B cell (primary cell): ENCODE data around the gene FADS6. TPM values are rescaled to one million over a fixed set of nuclear protein-coding genes. Genes with fewer than 3 reads are reported as not detected.
A peak's percentile ranks its signal among the peaks of the same experiment; 100 is the strongest.

Source experiments
- ATAC-seq: fragments of 200-7000 bp; cut with Tn5 transposase; one replicate; pipeline ENCODE4 v1.10.0; 2021; ENCODE audit warnings: low read depth, mild to moderate bottlenecking, moderate number of reproducible peaks, moderate library complexity
- CTCF ChIA-PET: fragments of 350-600 bp; sonication (Branson Sonifier 250); formaldehyde crosslinking; loops from one replicate; lab custom pipeline; 2021; ENCODE audit warnings: antibody characterized with exemption, inconsistent platforms; lab: Charles Lee
- POLR2A ChIA-PET: fragments of 350-600 bp; sonication (Branson Sonifier 250); formaldehyde crosslinking; loops from one replicate; lab custom pipeline; 2021; ENCODE audit warnings: antibody characterized with exemption; lab: Charles Lee
- DNase-seq: peaks from one replicate; pipeline ENCODE4 v3.0.0; 2013
- H2AFZ ChIP-seq: 2 replicates; pipeline ENCODE4 v1.6.1; 2012; ENCODE audit warnings: mild to moderate bottlenecking, low read depth, low read length; ENCODE audit not compliant: insufficient read depth, poor library complexity, severe bottlenecking
- H3K27ac ChIP-seq, 2 donors: 1 replicate in 1 of 2; 2 replicates in 1 of 2; pipeline ENCODE4 v1.5.1; 2012 to 2013; ENCODE audit warnings: low read length in 2 of 2, mild to moderate bottlenecking in 2 of 2, moderate library complexity in 1 of 2
- H3K27me3 ChIP-seq, 4 experiments: fragments of 200-600 bp in 1 of 4; sonication (generic) in 1 of 4; replicated peaks in 1 of 4; 1 replicate in 2 of 4; 2 replicates in 2 of 4; pipeline versions ENCODE4 v1.6.1 to v1.7.0; 2013 to 2016; ENCODE audit warnings: low read length in 3 of 4, mild to moderate bottlenecking in 2 of 4, mixed read lengths in 1 of 4, moderate library complexity in 1 of 4; ENCODE audit not compliant: insufficient read depth in 4 of 4, control insufficient read depth in 3 of 4; ENCODE audit errors: control extremely low read depth in 1 of 4
- H3K36me3 ChIP-seq, 2 experiments: replicated peaks in 1 of 2; 1 replicate in 1 of 2; 2 replicates in 1 of 2; pipeline versions ENCODE4 v1.6.1 to v1.7.1; 2013; ENCODE audit warnings: low read length in 1 of 2; ENCODE audit not compliant: insufficient read depth in 2 of 2, control insufficient read depth in 1 of 2; ENCODE audit errors: control extremely low read depth in 1 of 2, extremely low read depth in 1 of 2
- H3K4me1 ChIP-seq, 2 donors: fragments of 200-600 bp in 1 of 2; sonication (generic) in 1 of 2; 1 replicate in 1 of 2; 2 replicates in 1 of 2; pipeline versions ENCODE4 v1.5.1 to v1.6.1; 2013 to 2017; ENCODE audit warnings: low read length in 2 of 2; ENCODE audit not compliant: control insufficient read depth in 2 of 2, insufficient read depth in 2 of 2
- H3K4me2 ChIP-seq: replicated peaks from 2 replicates; pipeline ENCODE3; 2012; ENCODE audit warnings: mild to moderate bottlenecking, low read depth, low read length; ENCODE audit not compliant: poor library complexity, severe bottlenecking
- H3K4me3 ChIP-seq, 5 experiments: fragments of 200-600 bp in 1 of 5; sonication (generic) in 1 of 5; 1 replicate in 3 of 5; 2 replicates in 2 of 5; pipeline versions ENCODE4 v1.5.1 to v1.7.0; 2011 to 2016; ENCODE audit warnings: low read length in 4 of 5, mild to moderate bottlenecking in 4 of 5, low read depth in 2 of 5, control low read depth in 1 of 5, moderate library complexity in 1 of 5; ENCODE audit not compliant: insufficient read depth in 1 of 5; ENCODE audit errors: control extremely low read depth in 1 of 5, extremely low read depth in 1 of 5
- H3K79me2 ChIP-seq: fragments of 200-600 bp; sonication (generic); one replicate; pipeline ENCODE4 v1.6.0; 2016; ENCODE audit warnings: low read length; ENCODE audit not compliant: control insufficient read depth, insufficient read depth
- H3K9ac ChIP-seq: fragments of 200-600 bp; sonication (generic); 2 replicates; pipeline ENCODE4 v1.6.1; 2017; ENCODE audit warnings: mild to moderate bottlenecking, low read length, moderate library complexity
- H3K9me3 ChIP-seq, 3 donors: one replicate each; pipeline versions ENCODE4 v1.6.1 to v1.7.1; 2013; ENCODE audit warnings: low read length in 2 of 3; ENCODE audit not compliant: control insufficient read depth in 2 of 3, insufficient read depth in 1 of 3; ENCODE audit errors: control extremely low read depth in 1 of 3
- H4K20me1 ChIP-seq: 2 replicates; pipeline ENCODE4 v1.6.0; 2012; ENCODE audit warnings: mild to moderate bottlenecking, low read length; ENCODE audit not compliant: insufficient read depth, control insufficient read depth, poor library complexity, severe bottlenecking
- H3K27ac Mint-ChIP-seq: one replicate; pipeline ENCODE4 v1.8.0; 2021; ENCODE audit warnings: mixed read lengths
- H3K27me3 Mint-ChIP-seq: one replicate; pipeline ENCODE4 v1.8.0; 2021; ENCODE audit warnings: mixed read lengths
- H3K4me1 Mint-ChIP-seq: one replicate; pipeline ENCODE4 v1.8.0; 2021; ENCODE audit warnings: mixed read lengths
- H3K4me3 Mint-ChIP-seq: one replicate; pipeline ENCODE4 v1.8.0; 2021; ENCODE audit warnings: mixed read lengths
- H3K9me3 Mint-ChIP-seq: one replicate; pipeline ENCODE4 v1.8.0; 2022; ENCODE audit warnings: mixed read lengths; ENCODE audit not compliant: insufficient read depth
- EZH2 ChIP-seq: IDR thresholded peaks from 2 replicates; pipeline ENCODE4 v1.6.1; 2012; ENCODE audit warnings: borderline replicate concordance, low read depth, mild to moderate bottlenecking, moderate library complexity, low read length; ENCODE audit not compliant: insufficient read depth, poor library complexity, severe bottlenecking
- WGBS: methylation state at CpG from one replicate; pipeline ENCODE4 v1.1.5; 2013; ENCODE audit warnings: missing lambda C conversion rate; ENCODE audit not compliant: insufficient coverage; 5-methylcytosine and 5-hydroxymethylcytosine counted together
- intact Hi-C: fragments of 100-400 bp; cut with micrococcal nuclease; formaldehyde crosslinking; loops from one replicate; pipeline ENCODE4 v1.10.0; 2022
- polyA plus RNA-seq: library from polyadenylated mRNA; depleted of rRNA; stranded (reverse); fragments of >200 nt; gene quantifications from 2 replicates; pipeline ENCODE4 v1.2.3, GENCODE V29; 2012
- total RNA-seq, 2 donors: library from RNA; stranded (reverse); fragments of 120-200 nt in 1 of 2; gene quantifications; 1 replicate in 1 of 2; 2 replicates in 1 of 2; pipeline versions ENCODE4 v1.2.3 to v1.2.4, GENCODE V29; 2013 to 2022
- TF ChIP-seq, protein P1 (sequence below): fragments of 200-600 bp; IDR thresholded peaks from one replicate; pipeline ENCODE4 v1.8.0; 2022; ENCODE audit warnings: antibody characterized with exemption, mild to moderate bottlenecking

The FADS6 gene
- total and polyA plus RNA-seq, 2 donors (not counting 1 experiment from before 2014, with no cell fraction given): not detected

DNA sequence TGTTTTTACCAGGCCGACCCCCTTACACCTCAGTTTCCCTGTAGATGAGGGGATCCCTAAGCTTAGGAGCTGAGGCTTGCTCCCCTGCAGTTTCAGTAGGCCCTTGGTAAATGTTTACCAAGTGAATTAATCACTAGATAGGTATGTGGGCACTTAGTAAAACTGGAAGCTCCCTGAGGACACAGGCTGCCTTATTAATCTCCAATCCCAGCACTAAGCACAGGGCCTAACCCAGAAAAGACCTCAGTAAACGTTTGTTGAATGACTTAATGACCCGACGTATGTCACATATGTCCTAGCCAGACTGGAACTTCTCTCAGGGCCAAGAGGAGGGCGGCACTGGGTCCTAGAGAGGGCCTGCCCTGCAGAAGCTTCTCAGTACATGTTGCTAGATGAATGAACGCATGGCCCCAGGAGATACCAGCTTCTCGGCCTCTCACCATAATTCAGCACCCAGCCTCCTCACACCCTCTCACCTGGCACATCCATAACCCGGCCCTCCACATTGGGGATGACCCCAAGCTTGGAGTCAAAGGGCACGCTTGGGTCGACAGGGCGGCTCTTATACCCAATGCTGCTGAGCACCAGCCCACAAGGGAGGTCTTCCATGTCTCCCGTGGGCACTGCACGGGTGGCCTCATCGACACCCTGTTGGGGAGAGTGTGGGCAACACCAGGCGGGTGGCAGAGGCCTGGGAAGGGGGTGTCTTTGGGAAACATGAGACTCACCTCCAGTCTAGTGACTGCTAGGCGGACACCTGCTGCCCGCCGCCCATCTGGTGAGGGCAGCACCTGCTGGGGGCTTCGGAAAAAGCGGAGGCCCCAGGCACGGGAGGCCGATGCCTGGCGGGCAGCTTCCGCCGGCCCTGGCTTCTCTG, 29.8 kb downstream of the FADS6 start:
- CTCF ChIA-PET: interaction anchor here (1.5 to 12.3 kb wide), 10 partner anchors 9 to 297 kb away, joined by 5 to 181 read pairs (median 26); partner anchors contain the start of genes FDXR and RAB37
- DNase-seq (no peak), ATAC-seq (no peak)
- no peak overlapping the region for H3K4me2 ChIP-seq
- no peak overlapping the region for H3K27ac ChIP-seq
- peaks cover 0 to 18% (median 0%) of the 10 kb centered on the region in 3 donors for H3K9me3 ChIP-seq
- 96% methylated on average over 25 of the region's 25 CpGs for WGBS
- no peaks in the 10 kb centered on the region for H3K36me3 ChIP-seq
- intact Hi-C loops: loop anchor here (5.0 kb wide), 1 partner anchor 296 kb away; the partner anchor contains the start of gene CD300H
- H3K4me1 ChIP-seq: peaks cover 32 to 33% of the 10 kb centered on the region in 2 donors
- H3K27ac Mint-ChIP-seq: no peak overlapping the region
- no peaks in the 10 kb centered on the region for H3K79me2 ChIP-seq
- H3K9me3 Mint-ChIP-seq: no peaks in the 10 kb centered on the region
- POLR2A ChIA-PET: no interaction called here
- no peak for TF ChIP-seq EZH2
- TF ChIP-seq, protein P1, sequence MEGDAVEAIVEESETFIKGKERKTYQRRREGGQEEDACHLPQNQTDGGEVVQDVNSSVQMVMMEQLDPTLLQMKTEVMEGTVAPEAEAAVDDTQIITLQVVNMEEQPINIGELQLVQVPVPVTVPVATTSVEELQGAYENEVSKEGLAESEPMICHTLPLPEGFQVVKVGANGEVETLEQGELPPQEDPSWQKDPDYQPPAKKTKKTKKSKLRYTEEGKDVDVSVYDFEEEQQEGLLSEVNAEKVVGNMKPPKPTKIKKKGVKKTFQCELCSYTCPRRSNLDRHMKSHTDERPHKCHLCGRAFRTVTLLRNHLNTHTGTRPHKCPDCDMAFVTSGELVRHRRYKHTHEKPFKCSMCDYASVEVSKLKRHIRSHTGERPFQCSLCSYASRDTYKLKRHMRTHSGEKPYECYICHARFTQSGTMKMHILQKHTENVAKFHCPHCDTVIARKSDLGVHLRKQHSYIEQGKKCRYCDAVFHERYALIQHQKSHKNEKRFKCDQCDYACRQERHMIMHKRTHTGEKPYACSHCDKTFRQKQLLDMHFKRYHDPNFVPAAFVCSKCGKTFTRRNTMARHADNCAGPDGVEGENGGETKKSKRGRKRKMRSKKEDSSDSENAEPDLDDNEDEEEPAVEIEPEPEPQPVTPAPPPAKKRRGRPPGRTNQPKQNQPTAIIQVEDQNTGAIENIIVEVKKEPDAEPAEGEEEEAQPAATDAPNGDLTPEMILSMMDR: no peak
- peak overlapping the region; percentile 48 for H3K4me3 Mint-ChIP-seq
- H3K9ac ChIP-seq: no peak overlapping the region
- H3K27me3 ChIP-seq: peaks cover 0 to 48% (median 20%) of the 10 kb centered on the region in 4 experiments
- H3K27me3 Mint-ChIP-seq: peaks cover 23% of the 10 kb centered on the region
- peaks cover 24% of the 10 kb centered on the region for H3K4me1 Mint-ChIP-seq
- peaks cover 9% of the 10 kb centered on the region for H4K20me1 ChIP-seq
- H2AFZ ChIP-seq: no peak overlapping the region
- H3K4me3 ChIP-seq: no peak overlapping the region
